Stimulated activated naive CD8-positive, alpha-beta T cell treated with anti-CD3 and anti-CD28 coated beads, Interleukin-15, Interleukin-2, amounts not matched to agents 100 ng/mL and 50 ng/mL, for 24 hours (primary cell): ENCODE results near the gene RTN1.

ENCODE experiments used
- H3K27ac Mint-ChIP-seq: one replicate; pipeline ENCODE4 v1.8.0; 2021; ENCODE audit warnings: mild to moderate bottlenecking, mixed read lengths
- H3K27me3 Mint-ChIP-seq: one replicate; pipeline ENCODE4 v1.8.0; 2021; ENCODE audit warnings: mixed read lengths
- H3K36me3 Mint-ChIP-seq: one replicate; pipeline ENCODE4 v1.8.0; 2021; ENCODE audit warnings: low read depth, mixed read lengths
- H3K4me1 Mint-ChIP-seq: one replicate; pipeline ENCODE4 v1.8.0; 2021; ENCODE audit warnings: low read depth, mixed read lengths
- H3K4me3 Mint-ChIP-seq: one replicate; pipeline ENCODE4 v1.8.0; 2021; ENCODE audit warnings: mild to moderate bottlenecking, mixed read lengths
- H3K9me3 Mint-ChIP-seq: one replicate; pipeline ENCODE4 v1.8.0; 2021; ENCODE audit warnings: mixed read lengths

The RTN1 gene

DNA sequence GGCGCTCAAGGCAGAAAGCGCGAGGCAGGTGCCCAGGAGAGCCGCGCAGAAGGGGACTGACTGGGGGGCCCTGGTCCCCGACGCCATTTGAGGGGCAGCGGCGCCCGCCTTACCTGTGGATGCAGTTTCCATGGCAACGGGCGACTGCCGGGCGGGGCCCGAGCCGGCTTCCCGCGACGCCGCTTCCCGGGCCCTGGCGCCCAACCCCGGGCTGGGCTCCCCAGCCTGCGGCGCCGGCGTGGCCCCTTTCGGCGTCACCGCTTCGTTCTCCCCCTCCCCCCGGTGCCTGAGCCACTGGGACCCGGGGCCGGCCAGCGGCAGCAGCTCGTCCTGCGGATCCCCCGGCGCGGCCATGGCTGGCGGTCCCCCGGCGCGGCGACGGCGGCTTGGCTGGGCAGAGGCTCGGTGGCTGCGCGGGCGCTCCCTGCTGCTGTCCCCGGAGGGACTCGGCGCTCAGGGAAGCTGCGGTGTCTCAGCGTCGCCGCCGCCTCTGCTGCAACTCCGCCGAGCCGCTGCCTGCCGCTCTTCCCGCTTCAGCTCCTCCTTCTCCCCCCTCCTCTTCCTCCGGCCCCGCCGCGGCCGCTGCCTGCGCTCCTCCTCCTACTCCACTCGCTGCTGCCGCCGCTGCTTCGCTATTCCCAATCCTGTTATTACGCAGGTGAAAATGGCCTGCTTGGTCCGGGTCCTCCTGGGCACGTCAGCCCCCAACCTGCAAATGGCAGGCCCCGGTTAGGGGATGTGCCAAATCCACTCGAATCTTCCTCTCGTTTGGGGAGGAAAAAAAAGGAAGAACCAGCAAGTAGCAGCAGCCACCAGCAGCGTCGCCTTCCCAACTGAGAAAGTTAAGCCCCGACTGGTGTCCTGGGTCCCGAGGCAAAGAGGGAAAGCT is at the start of gene RTN1:
RTN1 (minus strand) TSS at position 500 of the 889 bp plus-strand sequence; CDS start at position 354, 146 bp downstream.
- Mint-ChIP-seq H3K27ac (no peak within 1 kb of the TSS), H3K36me3 (no peaks in the 10 kb centered on the region), H3K27me3 (peaks cover 61% of the 10 kb centered on the region), H3K9me3 (no peaks in the 10 kb centered on the region), H3K4me3 (peak within 1 kb of the TSS; percentile 79), H3K4me1 (peaks cover 11% of the 10 kb centered on the region)

- H3K4me3 Mint-ChIP-seq: peak overlapping the region; percentile 42
- H3K4me1 Mint-ChIP-seq: peaks cover 11% of the 10 kb centered on the region
- H3K36me3 Mint-ChIP-seq: no peaks in the 10 kb centered on the region
- peaks cover 49% of the 10 kb centered on the region for H3K27me3 Mint-ChIP-seq
- H3K27ac Mint-ChIP-seq: no peak overlapping the region
- H3K9me3 Mint-ChIP-seq: no peaks in the 10 kb centered on the region
Observed at GRCh38 chr14:59920378-59920683, 49.8 kb upstream of the RTN1 start.

GRCh38 chr14:59919570-59920377 is 49.2 kb upstream of the RTN1 start, which contains the start of gene LRRC9:
Gene LRRC9, plus strand, starts transcription at chr14:59920144.
- peaks cover 11% of the 10 kb centered on the region for H3K4me1 Mint-ChIP-seq
- no peaks in the 10 kb centered on the region for H3K9me3 Mint-ChIP-seq
- peak within 1 kb of the TSS; percentile 31 for H3K27ac Mint-ChIP-seq
- H3K27me3 Mint-ChIP-seq: peaks cover 46% of the 10 kb centered on the region
- H3K4me3 Mint-ChIP-seq: peak within 1 kb of the TSS; percentile 74
- H3K36me3 Mint-ChIP-seq: no peaks in the 10 kb centered on the region

GRCh38 chr14:59918824-59919569 is 48.4 kb upstream of the RTN1 start:
- Mint-ChIP-seq H3K4me1 (peaks cover 11% of the 10 kb centered on the region), H3K27ac (peak overlapping the region; percentile 31), H3K9me3 (no peaks in the 10 kb centered on the region), H3K36me3 (no peaks in the 10 kb centered on the region), H3K4me3 (peak overlapping the region; percentile 74), H3K27me3 (peaks cover 43% of the 10 kb centered on the region)

- H3K27me3 Mint-ChIP-seq: peaks cover 34% of the 10 kb centered on the region
- no peak overlapping the region for H3K4me3 Mint-ChIP-seq
- no peaks in the 10 kb centered on the region for H3K9me3 Mint-ChIP-seq
- no peaks in the 10 kb centered on the region for H3K4me1 Mint-ChIP-seq
- no peaks in the 10 kb centered on the region for H3K36me3 Mint-ChIP-seq
- no peak overlapping the region for H3K27ac Mint-ChIP-seq
Observed at GRCh38 chr14:59913187-59913586, 42.6 kb upstream of the RTN1 start.

- Mint-ChIP-seq H3K36me3 (no peaks in the 10 kb centered on the region), H3K27me3 (peaks cover 33% of the 10 kb centered on the region), H3K27ac (no peak overlapping the region), H3K4me3 (no peak overlapping the region), H3K9me3 (no peaks in the 10 kb centered on the region), H3K4me1 (no peaks in the 10 kb centered on the region)
Observed at GRCh38 chr14:59912443-59912842, 41.9 kb upstream of the RTN1 start.

DNA sequence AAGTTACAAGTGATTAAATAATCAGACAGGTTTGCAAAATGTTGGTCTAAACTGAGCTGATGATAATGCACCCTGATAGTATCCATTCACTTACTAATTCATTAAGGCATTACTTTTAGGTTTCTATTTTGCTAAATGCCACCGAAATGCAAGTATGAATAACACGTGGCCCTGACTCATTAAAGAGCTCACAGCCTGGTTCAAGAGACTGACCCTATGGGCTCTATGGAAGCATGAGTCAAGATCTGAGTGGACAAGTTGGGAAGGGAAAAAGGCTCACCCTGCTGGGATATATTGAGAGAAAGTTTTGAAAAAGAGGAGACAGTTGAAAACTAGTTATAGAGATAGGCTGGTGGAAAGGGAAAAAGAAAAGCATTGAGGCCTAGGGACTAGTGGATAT is 34.6 kb upstream of the RTN1 start:
- H3K4me1 Mint-ChIP-seq: no peaks in the 10 kb centered on the region
- H3K4me3 Mint-ChIP-seq: no peak overlapping the region
- no peaks in the 10 kb centered on the region for H3K9me3 Mint-ChIP-seq
- H3K36me3 Mint-ChIP-seq: no peaks in the 10 kb centered on the region
- H3K27me3 Mint-ChIP-seq: peaks cover 12% of the 10 kb centered on the region
- H3K27ac Mint-ChIP-seq: no peak overlapping the region

DNA sequence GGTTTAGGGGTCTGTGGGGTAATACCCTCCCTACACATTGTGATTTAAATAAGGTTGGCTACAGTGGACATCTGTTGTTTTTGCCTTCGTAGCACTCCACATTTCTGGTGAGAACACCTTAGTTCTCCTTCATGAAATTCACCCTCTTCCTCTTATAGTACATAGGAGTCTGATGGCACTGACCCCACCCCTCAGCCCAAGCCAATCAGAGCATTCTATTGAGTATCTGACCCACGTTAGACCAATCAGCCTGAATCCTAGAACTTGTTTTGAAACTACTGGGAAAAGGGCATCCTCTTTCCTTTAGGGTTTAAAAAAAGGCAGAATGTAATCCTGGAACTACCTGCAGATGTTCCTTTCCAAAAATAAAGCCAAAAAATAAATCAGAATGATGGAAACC is 33.6 kb upstream of the RTN1 start:
- H3K36me3 Mint-ChIP-seq: no peaks in the 10 kb centered on the region
- H3K27ac Mint-ChIP-seq: no peak overlapping the region
- H3K4me1 Mint-ChIP-seq: no peaks in the 10 kb centered on the region
- H3K27me3 Mint-ChIP-seq: peaks cover 11% of the 10 kb centered on the region
- H3K9me3 Mint-ChIP-seq: no peaks in the 10 kb centered on the region
- H3K4me3 Mint-ChIP-seq: no peak overlapping the region

DNA sequence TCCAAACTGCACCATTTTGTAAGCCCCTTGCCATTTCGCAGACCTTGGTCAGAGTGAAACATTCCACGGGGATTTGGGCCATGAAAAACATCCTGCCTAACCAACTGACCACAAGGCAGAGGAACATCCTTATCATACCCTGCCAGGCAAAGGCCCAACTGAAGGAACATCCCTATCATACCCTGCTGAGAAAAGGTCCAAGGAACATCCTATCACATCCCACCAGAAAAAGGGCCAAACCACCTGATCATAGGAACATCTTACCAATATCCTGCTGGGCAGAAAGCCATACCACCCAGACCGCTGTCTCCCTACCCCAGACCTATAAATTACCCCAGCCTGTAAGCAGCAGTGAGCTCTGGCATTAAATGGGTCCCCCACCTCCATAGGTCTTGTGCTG is 30.0 kb upstream of the RTN1 start:
- Mint-ChIP-seq H3K36me3 (no peaks in the 10 kb centered on the region), H3K27me3 (peaks cover 25% of the 10 kb centered on the region), H3K9me3 (no peaks in the 10 kb centered on the region), H3K4me3 (no peak overlapping the region), H3K27ac (no peak overlapping the region), H3K4me1 (no peaks in the 10 kb centered on the region)

DNA sequence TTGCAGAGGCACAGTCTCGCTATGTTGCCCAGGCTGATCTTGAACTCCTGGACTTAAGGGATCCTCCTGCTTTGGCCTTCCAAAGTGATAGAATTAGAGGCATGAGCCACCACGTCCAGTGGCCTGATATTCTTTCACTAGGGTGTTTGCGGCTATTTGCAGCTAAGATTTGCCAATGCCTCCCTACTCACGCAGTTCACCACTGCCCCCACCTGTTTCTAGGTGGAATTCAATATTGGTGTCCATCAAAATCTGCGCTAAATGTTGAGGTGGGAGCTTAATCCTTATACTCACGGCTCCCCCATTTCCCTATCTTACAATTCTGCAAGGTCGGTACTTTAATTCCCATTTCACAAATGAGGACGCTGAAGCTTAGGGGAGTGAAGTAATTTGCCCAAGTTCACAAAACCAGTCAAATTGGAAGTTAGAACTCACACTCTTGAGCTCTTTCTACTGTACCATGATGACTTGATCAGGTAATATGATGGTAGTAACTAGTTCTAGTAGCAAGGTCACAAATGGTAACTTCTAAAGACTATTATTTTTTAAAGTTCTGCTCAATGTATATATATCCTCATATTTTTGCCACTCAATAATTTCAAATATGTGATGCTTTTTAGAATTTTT is 27.3 kb upstream of the RTN1 start:
- no peaks in the 10 kb centered on the region for H3K4me1 Mint-ChIP-seq
- no peak overlapping the region for H3K27ac Mint-ChIP-seq

DNA sequence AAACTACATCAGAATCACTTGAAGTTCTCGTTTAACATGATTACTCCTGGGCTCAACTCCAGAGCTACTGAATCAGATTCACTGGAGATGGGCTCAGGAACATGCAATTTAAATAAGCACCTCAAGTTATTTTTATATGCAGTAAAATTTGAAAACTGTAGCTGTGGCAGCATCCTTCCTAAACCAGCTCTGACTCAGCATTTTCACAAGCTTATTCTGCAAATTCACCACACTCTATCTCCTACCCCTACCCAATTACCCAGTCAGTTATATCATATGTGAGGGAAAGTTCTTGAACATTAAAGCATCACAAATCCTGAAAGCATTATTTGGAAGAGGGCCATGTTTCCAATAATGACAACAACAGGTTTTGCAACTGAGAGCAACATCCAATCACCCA is 25.1 kb upstream of the RTN1 start:
- no peaks in the 10 kb centered on the region for H3K9me3 Mint-ChIP-seq
- no peak overlapping the region for H3K27ac Mint-ChIP-seq
- no peaks in the 10 kb centered on the region for H3K4me1 Mint-ChIP-seq
- H3K27me3 Mint-ChIP-seq: peaks cover 29% of the 10 kb centered on the region
- H3K4me3 Mint-ChIP-seq: no peak overlapping the region
- no peaks in the 10 kb centered on the region for H3K36me3 Mint-ChIP-seq

More for the DNA sequence above, 27.3 kb upstream of the RTN1 start:
- Mint-ChIP-seq H3K9me3 (no peaks in the 10 kb centered on the region), H3K27me3 (peaks cover 29% of the 10 kb centered on the region), H3K36me3 (no peaks in the 10 kb centered on the region), H3K4me3 (no peak overlapping the region)

DNA sequence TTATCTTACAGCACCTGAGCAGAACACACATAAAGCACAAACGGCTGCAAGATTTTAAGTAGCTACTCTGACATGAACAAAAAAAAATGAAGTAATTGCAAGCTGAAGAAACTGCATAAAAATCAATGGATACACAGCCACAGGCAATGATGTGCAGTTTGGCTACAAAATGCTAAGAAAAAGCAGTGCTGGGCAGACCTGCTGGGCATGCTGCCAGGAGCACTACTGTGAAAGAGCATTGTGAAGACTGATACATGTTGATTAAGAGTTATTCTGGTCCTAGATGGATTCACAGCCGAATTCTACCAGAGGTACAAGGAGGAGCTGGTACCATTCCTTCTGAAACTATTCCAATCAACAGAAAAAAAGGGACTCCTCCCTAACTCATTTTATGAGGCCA is 20.1 kb upstream of the RTN1 start:
- Mint-ChIP-seq H3K27me3 (peaks cover 20% of the 10 kb centered on the region), H3K36me3 (no peaks in the 10 kb centered on the region), H3K4me1 (no peaks in the 10 kb centered on the region), H3K9me3 (no peaks in the 10 kb centered on the region), H3K27ac (no peak overlapping the region), H3K4me3 (no peak overlapping the region)

DNA sequence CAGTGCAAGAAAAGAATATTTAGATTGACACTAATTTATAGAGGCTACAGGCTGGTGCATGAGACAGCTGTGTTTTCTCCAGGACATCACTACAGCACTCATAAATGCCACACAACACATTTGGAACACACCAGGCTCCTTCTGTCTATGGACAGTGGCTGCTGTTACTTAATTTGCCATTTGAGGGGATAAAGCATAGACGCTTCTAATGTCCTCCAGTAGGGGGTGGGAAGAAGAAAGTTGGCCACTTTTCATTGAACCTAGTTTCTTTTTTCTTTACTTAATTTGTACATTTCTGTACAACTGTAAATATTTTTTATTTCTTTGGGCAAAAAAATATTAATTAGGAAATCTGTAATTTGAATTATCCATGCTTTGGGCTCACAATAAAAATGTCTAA is 12.4 kb upstream of the RTN1 start:
- peaks cover 7% of the 10 kb centered on the region for H3K9me3 Mint-ChIP-seq
- H3K4me1 Mint-ChIP-seq: no peaks in the 10 kb centered on the region
- H3K4me3 Mint-ChIP-seq: no peak overlapping the region
- H3K36me3 Mint-ChIP-seq: no peaks in the 10 kb centered on the region
- H3K27ac Mint-ChIP-seq: no peak overlapping the region
- peaks cover 44% of the 10 kb centered on the region for H3K27me3 Mint-ChIP-seq

GRCh38 chr14:59871166-59871495 is 555 bp upstream of the RTN1 start:
- H3K9me3 Mint-ChIP-seq: no peaks in the 10 kb centered on the region
- H3K36me3 Mint-ChIP-seq: no peaks in the 10 kb centered on the region
- peak overlapping the region; percentile 79 for H3K4me3 Mint-ChIP-seq
- no peak overlapping the region for H3K27ac Mint-ChIP-seq
- H3K27me3 Mint-ChIP-seq: peaks cover 61% of the 10 kb centered on the region
- H3K4me1 Mint-ChIP-seq: peaks cover 11% of the 10 kb centered on the region
